ENCODE data around the gene CDK8. TPM values are rescaled to one million over a fixed set of nuclear protein-coding genes. Genes with fewer than 3 reads are reported as not detected.

The CDK8 gene
- total and polyA plus RNA-seq, 2 donors (not counting 3 experiments of a cell fraction or from before 2014, with no cell fraction given) = 12.2 to 13.3 TPM

DNA sequence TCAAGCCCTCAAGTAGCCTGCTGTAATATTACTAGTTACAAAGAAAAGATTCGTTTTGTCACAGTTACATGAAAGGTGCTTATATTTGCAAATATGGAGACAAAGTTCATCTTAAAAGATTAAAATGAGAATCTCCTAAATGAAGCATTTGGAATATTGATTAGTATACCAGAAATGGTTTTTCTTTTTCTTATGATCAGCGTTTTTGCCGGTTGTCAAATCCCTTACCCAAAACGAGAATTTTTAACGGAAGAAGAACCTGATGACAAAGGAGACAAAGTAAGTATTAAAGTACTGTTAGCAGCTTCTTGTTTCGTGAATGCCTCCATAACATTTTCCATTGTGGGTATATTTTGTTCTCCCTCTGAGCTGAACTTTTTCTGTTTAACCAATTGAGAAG is 147.1 kb downstream of the CDK8 start:
- H3K27me3 ChIP-seq (ENCODE audit: control insufficient read depth in 2 of 2, insufficient read depth in 2 of 2, low read length in 2 of 2) = no peaks in the 10 kb centered on the region
- H3K4me1 ChIP-seq (ENCODE audit: control insufficient read depth, extremely low read depth, insufficient read depth, low read length) = no peaks in the 10 kb centered on the region
- no peak for DNase-seq (ENCODE audit: low read depth, low spot score)
- peaks cover 0 to 3% of the 10 kb centered on the region in 2 experiments for H3K36me3 ChIP-seq (ENCODE audit: control insufficient read depth in 2 of 2, extremely low read depth in 1 of 2, insufficient read depth in 2 of 2, low read length in 2 of 2)
- no peaks in the 10 kb centered on the region for H4K20me1 ChIP-seq (replicated peaks; ENCODE audit: control insufficient read depth, extremely low read depth, insufficient read depth, low read length)
- BruUV-seq (replicated peaks) = no TSS peak
- intact Hi-C loops (cut with micrococcal nuclease) (no loop called here), dilution Hi-C loops (cut with MboI; ENCODE audit: extremely low pct_ligation_motif_present, low sequenced_read_pairs) (no loop called here)
- no peak for FAIRE-seq
- no peak overlapping the region for H3K4me2 ChIP-seq (ENCODE audit: insufficient read depth, low read length)
- no peak overlapping the region for H3K4me3 ChIP-seq (replicated peaks in 1 of 3; ENCODE audit: insufficient read depth in 1 of 3, low read depth in 1 of 3, low read length in 3 of 3)
- H3K27ac ChIP-seq (ENCODE audit: insufficient read depth, low read depth, low read length) = no peak overlapping the region
- POLR2A ChIA-PET = interaction anchor here (0.7 kb wide), 1 partner anchor 21 kb away, joined by 3 read pairs; no protein-coding TSS in a partner anchor
- H2AFZ ChIP-seq (ENCODE audit: low read depth, low read length) = no peak overlapping the region
- H3K79me2 ChIP-seq (ENCODE audit: control insufficient read depth, insufficient read depth, low read length) = no peaks in the 10 kb centered on the region
- no peak overlapping the region for H3K9ac ChIP-seq (replicated peaks; ENCODE audit: extremely low read depth, insufficient read depth, low read length)
- no peak for TF ChIP-seq EZH2 (IDR thresholded peaks at IDR 0.05; ENCODE audit: borderline replicate concordance, low read depth, low read length, severe bottlenecking)
- TF ChIP-seq, protein P1, sequence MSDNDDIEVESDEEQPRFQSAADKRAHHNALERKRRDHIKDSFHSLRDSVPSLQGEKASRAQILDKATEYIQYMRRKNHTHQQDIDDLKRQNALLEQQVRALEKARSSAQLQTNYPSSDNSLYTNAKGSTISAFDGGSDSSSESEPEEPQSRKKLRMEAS (IDR thresholded peaks at IDR 0.05; ENCODE audit: insufficient read depth, insufficient read length) = no peak
- TF ChIP-seq POLR2AphosphoS5 (IDR thresholded peaks at IDR 0.05; ENCODE audit: insufficient read depth, low read depth, low read length) = no peak
- no peak for TF ChIP-seq MYC (IDR thresholded peaks at IDR 0.05; ENCODE audit: low read depth, low read length)
- TF ChIP-seq FOS (IDR thresholded peaks at IDR 0.05; ENCODE audit: borderline replicate concordance, insufficient read depth, low read length) = no peak
- TF ChIP-seq, protein P2, sequence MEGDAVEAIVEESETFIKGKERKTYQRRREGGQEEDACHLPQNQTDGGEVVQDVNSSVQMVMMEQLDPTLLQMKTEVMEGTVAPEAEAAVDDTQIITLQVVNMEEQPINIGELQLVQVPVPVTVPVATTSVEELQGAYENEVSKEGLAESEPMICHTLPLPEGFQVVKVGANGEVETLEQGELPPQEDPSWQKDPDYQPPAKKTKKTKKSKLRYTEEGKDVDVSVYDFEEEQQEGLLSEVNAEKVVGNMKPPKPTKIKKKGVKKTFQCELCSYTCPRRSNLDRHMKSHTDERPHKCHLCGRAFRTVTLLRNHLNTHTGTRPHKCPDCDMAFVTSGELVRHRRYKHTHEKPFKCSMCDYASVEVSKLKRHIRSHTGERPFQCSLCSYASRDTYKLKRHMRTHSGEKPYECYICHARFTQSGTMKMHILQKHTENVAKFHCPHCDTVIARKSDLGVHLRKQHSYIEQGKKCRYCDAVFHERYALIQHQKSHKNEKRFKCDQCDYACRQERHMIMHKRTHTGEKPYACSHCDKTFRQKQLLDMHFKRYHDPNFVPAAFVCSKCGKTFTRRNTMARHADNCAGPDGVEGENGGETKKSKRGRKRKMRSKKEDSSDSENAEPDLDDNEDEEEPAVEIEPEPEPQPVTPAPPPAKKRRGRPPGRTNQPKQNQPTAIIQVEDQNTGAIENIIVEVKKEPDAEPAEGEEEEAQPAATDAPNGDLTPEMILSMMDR (IDR thresholded peaks at IDR 0.05; ENCODE audit: extremely low read depth in 1 of 2, insufficient read depth in 1 of 2, low read depth in 1 of 2, low read length in 2 of 2) = no peak
- no peak for TF ChIP-seq GATA2 (IDR thresholded peaks at IDR 0.05; ENCODE audit: insufficient read depth, insufficient read length, low read depth, low read length)
- no peak for TF ChIP-seq JUN (IDR thresholded peaks at IDR 0.05; ENCODE audit: borderline replicate concordance, insufficient read depth, insufficient read length, low read depth)
- TF ChIP-seq POLR2A (IDR thresholded peaks at IDR 0.05; ENCODE audit: low read depth, low read length) = no peak
- no peaks in the 10 kb centered on the region for H3K9me1 ChIP-seq (replicated peaks; ENCODE audit: control insufficient read depth, extremely low read depth, insufficient read depth, low read length)
- CTCF ChIA-PET = interaction anchor here (1.3 to 1.4 kb wide), 2 partner anchors 11 to 297 kb away, joined by 5 to 8 read pairs; no protein-coding TSS in a partner anchor
- H3K9me3 ChIP-seq (replicated peaks; ENCODE audit: control insufficient read depth, insufficient read depth, low read length) = no peaks in the 10 kb centered on the region
